Measurements from ENCODE around the gene CYP19A1. TPM values are rescaled to one million over a fixed set of nuclear protein-coding genes. Genes with fewer than 3 reads are reported as not detected.
"Not testable (repeated sequence)": the region's sequence is repeated elsewhere in the genome, so short reads cannot be mapped to it uniquely, and the experiment has no call there.

The CYP19A1 gene
- total RNA-seq, 1 donor from 2014 or later = 8.0 TPM

GRCh38 chr15:51263726-51264125 lies 74.7 kb downstream of the CYP19A1 start:
- DNase-seq (ENCODE audit: low spot score) = no peak

- no peak for DNase-seq (ENCODE audit: low spot score)
These were observed 75.3 kb downstream of the CYP19A1 start for GRCh38 chr15:51263116-51263515.

GRCh38 chr15:51262463-51262862 lies 75.9 kb downstream of the CYP19A1 start:
- no peak for DNase-seq (ENCODE audit: low spot score)

GRCh38 chr15:51261113-51261512 lies 77.3 kb downstream of the CYP19A1 start:
- not testable (repeated sequence) for DNase-seq (ENCODE audit: low spot score)

GRCh38 chr15:51260202-51260601 lies 78.2 kb downstream of the CYP19A1 start:
- no peak for DNase-seq (ENCODE audit: low spot score)

- DNase-seq (ENCODE audit: low spot score) = no peak
These were observed 82.9 kb downstream of the CYP19A1 start for GRCh38 chr15:51255533-51255932.

GRCh38 chr15:51253366-51253765 lies 85.0 kb downstream of the CYP19A1 start:
- no peak for DNase-seq (ENCODE audit: low spot score)

GRCh38 chr15:51252671-51253070 lies 85.7 kb downstream of the CYP19A1 start:
- DNase-seq (ENCODE audit: low spot score) = no peak

GRCh38 chr15:51251556-51251955 lies 86.8 kb downstream of the CYP19A1 start:
- DNase-seq (ENCODE audit: low spot score) = no peak

GRCh38 chr15:51250217-51251011 lies 88.0 kb downstream of the CYP19A1 start:
- no peak for DNase-seq (ENCODE audit: low spot score)

- no peak for DNase-seq (ENCODE audit: low spot score)
These were observed 92.8 kb downstream of the CYP19A1 start for GRCh38 chr15:51245628-51246027.

GRCh38 chr15:51244423-51244869 lies 94.0 kb downstream of the CYP19A1 start:
- DNase-seq (ENCODE audit: low spot score) = no peak

- DNase-seq (ENCODE audit: low spot score) = no peak
These were observed 94.6 kb downstream of the CYP19A1 start for GRCh38 chr15:51243774-51244173.

GRCh38 chr15:51240066-51240465 lies 98.3 kb downstream of the CYP19A1 start:
- no peak for DNase-seq (ENCODE audit: low spot score)

GRCh38 chr15:51237816-51238215 lies 100.6 kb downstream of the CYP19A1 start:
- no peak for DNase-seq (ENCODE audit: low spot score)

GRCh38 chr15:51234176-51234927 lies 104.0 kb downstream of the CYP19A1 start:
- DNase-seq (ENCODE audit: low spot score) = no peak

GRCh38 chr15:51232581-51232980 lies 105.8 kb downstream of the CYP19A1 start:
- DNase-seq (ENCODE audit: low spot score) = no peak

- DNase-seq (ENCODE audit: low spot score) = no peak
These were observed 108.5 kb downstream of the CYP19A1 start for GRCh38 chr15:51229907-51230330.

- no peak for DNase-seq (ENCODE audit: low spot score)
These were observed 110.3 kb downstream of the CYP19A1 start for GRCh38 chr15:51227940-51228732.

GRCh38 chr15:51226576-51227210 lies 111.7 kb downstream of the CYP19A1 start:
- DNase-seq (ENCODE audit: low spot score) = no peak

GRCh38 chr15:51224428-51224827 lies 114.0 kb downstream of the CYP19A1 start:
- DNase-seq (ENCODE audit: low spot score) = no peak
